Uterus (tissue), 4 donors: Measurements from ENCODE around the gene DDX20. TPM values are rescaled to one million over a fixed set of nuclear protein-coding genes. Genes with fewer than 3 reads are reported as not detected.

Experiments
- DNase-seq, 2 donors: peaks; one replicate each; pipeline ENCODE4 v3.0.0-alpha.2; 2019 to 2020
- H3K27ac ChIP-seq, 2 donors: fragments of 200-600 bp; sonication (generic); 1 replicate in 1 of 2; 2 replicates in 1 of 2; pipeline ENCODE4 v1.5.1; 2016 to 2018
- H3K27me3 ChIP-seq, 2 donors: fragments of 200-600 bp; sonication (generic); one replicate each; pipeline ENCODE4 v1.5.1; 2018 to 2019; ENCODE audit warnings: control low read depth in 1 of 2
- H3K36me3 ChIP-seq, 2 donors: fragments of 200-600 bp; sonication (generic); one replicate each; pipeline ENCODE4 v1.5.1; 2019; ENCODE audit warnings: control low read depth in 1 of 2
- H3K4me1 ChIP-seq, 2 donors: fragments of 200-600 bp; sonication (generic); one replicate each; pipeline ENCODE4 v1.5.1; 2018 to 2019; ENCODE audit warnings: control low read depth in 1 of 2
- H3K4me3 ChIP-seq, 2 donors: fragments of 200-600 bp; sonication (generic); 1 replicate in 1 of 2; 2 replicates in 1 of 2; pipeline ENCODE4 v1.5.1; 2018 to 2019; ENCODE audit warnings: mild to moderate bottlenecking in 1 of 2
- H3K9me3 ChIP-seq, 2 donors: fragments of 200-600 bp; sonication (generic); one replicate each; pipeline ENCODE4 v1.5.1; 2019; ENCODE audit warnings: control low read depth in 1 of 2
- POLR2A ChIP-seq, 2 donors: fragments of 450-650 bp; IDR thresholded peaks; one replicate each; pipeline ENCODE4 v1.6.1; 2016; ENCODE audit warnings: antibody characterized with exemption in 2 of 2, mild to moderate bottlenecking in 1 of 2, moderate library complexity in 1 of 2
- intact Hi-C: fragments of 100-400 bp; cut with DNase I; formaldehyde crosslinking; loops from one replicate; pipeline ENCODE4 v1.15.1; 2023; ENCODE audit warnings: low total_unique reads
- total RNA-seq, 4 donors: library from RNA; depleted of rRNA in 3 of 4; stranded (reverse); fragments of >200 nt in 3 of 4; gene quantifications; one replicate each; pipeline versions ENCODE4 v1.1.0 to v1.2.4, GENCODE V29; 2014 to 2023
- TF ChIP-seq, protein P1 (sequence below), 4 experiments: fragments of 200-600 bp in 2 of 4; fragments of 450-650 bp in 2 of 4; sonication (generic) in 2 of 4; IDR thresholded peaks; one replicate each; pipeline ENCODE4 v1.5.1; 2016 to 2019; ENCODE audit warnings: antibody characterized with exemption in 4 of 4, mild to moderate bottlenecking in 2 of 4, moderate library complexity in 1 of 4
- donor health status: DM: yes; HTN: yes; CAD: no.

The DDX20 gene
- total RNA-seq, 4 donors from 2014 or later: 13.3 to 38.2 (median 20.1) TPM

- no peak overlapping the region for H3K27ac ChIP-seq
- no peak for DNase-seq
- no peaks in the 10 kb centered on the region for H3K4me1 ChIP-seq
- H3K9me3 ChIP-seq: no peaks in the 10 kb centered on the region
- TF ChIP-seq, protein P1, sequence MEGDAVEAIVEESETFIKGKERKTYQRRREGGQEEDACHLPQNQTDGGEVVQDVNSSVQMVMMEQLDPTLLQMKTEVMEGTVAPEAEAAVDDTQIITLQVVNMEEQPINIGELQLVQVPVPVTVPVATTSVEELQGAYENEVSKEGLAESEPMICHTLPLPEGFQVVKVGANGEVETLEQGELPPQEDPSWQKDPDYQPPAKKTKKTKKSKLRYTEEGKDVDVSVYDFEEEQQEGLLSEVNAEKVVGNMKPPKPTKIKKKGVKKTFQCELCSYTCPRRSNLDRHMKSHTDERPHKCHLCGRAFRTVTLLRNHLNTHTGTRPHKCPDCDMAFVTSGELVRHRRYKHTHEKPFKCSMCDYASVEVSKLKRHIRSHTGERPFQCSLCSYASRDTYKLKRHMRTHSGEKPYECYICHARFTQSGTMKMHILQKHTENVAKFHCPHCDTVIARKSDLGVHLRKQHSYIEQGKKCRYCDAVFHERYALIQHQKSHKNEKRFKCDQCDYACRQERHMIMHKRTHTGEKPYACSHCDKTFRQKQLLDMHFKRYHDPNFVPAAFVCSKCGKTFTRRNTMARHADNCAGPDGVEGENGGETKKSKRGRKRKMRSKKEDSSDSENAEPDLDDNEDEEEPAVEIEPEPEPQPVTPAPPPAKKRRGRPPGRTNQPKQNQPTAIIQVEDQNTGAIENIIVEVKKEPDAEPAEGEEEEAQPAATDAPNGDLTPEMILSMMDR (IDR thresholded peaks at IDR 0.05): no peak
- no peak for TF ChIP-seq POLR2A (IDR thresholded peaks at IDR 0.05)
- H3K4me3 ChIP-seq: no peak overlapping the region
- no peaks in the 10 kb centered on the region for H3K27me3 ChIP-seq
- intact Hi-C loops: no loop called here
- H3K36me3 ChIP-seq: no peaks in the 10 kb centered on the region
Measured at GRCh38 chr1:111720977-111721786, 34.5 kb upstream of the DDX20 start.

DNA sequence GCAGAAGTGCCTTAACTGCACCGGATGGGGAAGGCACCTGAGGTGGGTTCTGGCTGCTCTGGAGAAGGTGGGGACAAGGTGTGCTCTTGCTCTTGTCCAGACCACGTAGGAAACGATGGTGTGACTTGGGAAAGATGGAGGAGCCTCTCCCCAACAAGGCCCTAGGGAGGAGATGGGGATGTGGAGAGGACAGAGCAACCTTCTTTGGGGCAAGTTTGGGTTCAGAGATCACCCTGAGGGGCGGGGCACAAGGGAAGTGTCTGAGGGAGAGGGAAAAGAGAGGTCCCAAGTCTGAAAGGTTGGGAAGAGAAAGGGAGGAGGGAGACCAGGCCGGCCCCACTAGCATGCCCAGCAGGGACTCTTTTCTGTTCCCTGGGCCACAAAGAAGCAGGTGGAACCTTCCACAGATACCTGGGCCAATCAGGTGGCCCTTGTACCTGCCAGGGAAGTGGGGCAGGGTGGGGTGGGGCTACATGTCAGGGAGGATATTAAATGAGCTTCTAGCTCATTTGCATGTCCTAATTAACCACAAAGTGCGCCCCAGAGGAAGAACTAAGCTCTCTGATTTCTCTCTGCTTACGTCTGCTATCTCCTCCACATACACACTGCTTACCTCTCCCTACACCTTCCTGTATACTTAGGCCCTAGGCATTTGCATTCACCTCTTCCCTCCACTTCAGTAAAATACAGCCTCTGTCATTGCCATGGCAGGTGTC, 32.5 kb upstream of the DDX20 start:
- Histone ChIP-seq H3K27ac (no peak overlapping the region), H3K27me3 (no peaks in the 10 kb centered on the region), H3K36me3 (no peaks in the 10 kb centered on the region), H3K4me1 (no peaks in the 10 kb centered on the region), H3K4me3 (no peak overlapping the region), H3K9me3 (no peaks in the 10 kb centered on the region)
- DNase-seq: no peak
- no peak for TF ChIP-seq POLR2A (IDR thresholded peaks at IDR 0.05)
- TF ChIP-seq, protein P1 (IDR thresholded peaks at IDR 0.05): no peak
- intact Hi-C loops: no loop called here

GRCh38 chr1:111723871-111724270, 31.8 kb upstream of the DDX20 start:
- DNase-seq: no peak
- H3K4me1 ChIP-seq: no peaks in the 10 kb centered on the region
- no peak for TF ChIP-seq POLR2A (IDR thresholded peaks at IDR 0.05)
- TF ChIP-seq, protein P1 (IDR thresholded peaks at IDR 0.05): no peak
- no peaks in the 10 kb centered on the region for H3K27me3 ChIP-seq
- intact Hi-C loops: no loop called here
- H3K27ac ChIP-seq: no peak overlapping the region
- H3K4me3 ChIP-seq: no peak overlapping the region
- H3K9me3 ChIP-seq: no peaks in the 10 kb centered on the region
- no peaks in the 10 kb centered on the region for H3K36me3 ChIP-seq

- Histone ChIP-seq H3K4me3 (no peak overlapping the region), H3K27me3 (no peaks in the 10 kb centered on the region), H3K9me3 (no peaks in the 10 kb centered on the region), H3K36me3 (no peaks in the 10 kb centered on the region), H3K4me1 (no peaks in the 10 kb centered on the region), H3K27ac (no peak overlapping the region)
- no peak for DNase-seq
- TF ChIP-seq, protein P1 (IDR thresholded peaks at IDR 0.05): no peak
- no peak for TF ChIP-seq POLR2A (IDR thresholded peaks at IDR 0.05)
- intact Hi-C loops: no loop called here
Measured at GRCh38 chr1:111725192-111725591, 30.5 kb upstream of the DDX20 start.

- DNase-seq: no peak
- H3K4me1 ChIP-seq: no peaks in the 10 kb centered on the region
Measured at GRCh38 chr1:111727056-111727455, 28.6 kb upstream of the DDX20 start.

More at GRCh38 chr1:111727056-111727455, 28.6 kb upstream of the DDX20 start:
- Histone ChIP-seq H3K27ac (no peak overlapping the region), H3K9me3 (no peaks in the 10 kb centered on the region), H3K4me3 (no peak overlapping the region), H3K27me3 (no peaks in the 10 kb centered on the region), H3K36me3 (no peaks in the 10 kb centered on the region)
- intact Hi-C loops: no loop called here
- no peak for TF ChIP-seq POLR2A (IDR thresholded peaks at IDR 0.05)
- TF ChIP-seq, protein P1 (IDR thresholded peaks at IDR 0.05): no peak
